Measurements from ENCODE around the gene USP21. TPM values are rescaled to one million over a fixed set of nuclear protein-coding genes. Genes with fewer than 3 reads are reported as not detected.

The USP21 gene
- total RNA-seq, 4 donors from 2014 or later = 12.9 to 53.1 (median 20.6) TPM

- DNase-seq (ENCODE audit: low spot score in 2 of 2) = no peak
- Histone ChIP-seq H3K9me3 (no peaks in the 10 kb centered on the region), H3K4me3 (no peak overlapping the region), H3K27ac (no peak overlapping the region), H3K36me3 (peaks cover 0 to 61% (median 19%) of the 10 kb centered on the region in 3 donors), H3K27me3 (no peaks in the 10 kb centered on the region), H3K4me1 (peaks cover 0 to 45% (median 16%) of the 10 kb centered on the region in 4 donors)
- TF ChIP-seq EP300 (IDR thresholded peaks at IDR 0.05) = no peak
- no peak for TF ChIP-seq CTCF (IDR thresholded peaks at IDR 0.05)
- no peak for TF ChIP-seq POLR2A (IDR thresholded peaks at IDR 0.05)
- WGBS, 2 donors = 90 to 96% methylated on average over 11 of the region's 11 CpGs
These were observed 15.6 kb downstream of the USP21 start for GRCh38 chr1:161174911-161175310.

- peak overlapping the region in 3 of 4 donors; percentile 60 to 97 (median 73) for H3K4me3 ChIP-seq
- 80 to 85% methylated on average over 10 of the region's 10 CpGs for WGBS, 2 donors
- peak overlapping the region in 3 of 4 donors; percentile 85 to 99 (median 94) for H3K27ac ChIP-seq
- no peak for DNase-seq (ENCODE audit: low spot score in 2 of 2)
- no peak for TF ChIP-seq CTCF (IDR thresholded peaks at IDR 0.05)
- TF ChIP-seq EP300 (IDR thresholded peaks at IDR 0.05) = no peak
- TF ChIP-seq POLR2A (IDR thresholded peaks at IDR 0.05) = no peak
- peaks cover 0 to 51% (median 17%) of the 10 kb centered on the region in 3 donors for H3K36me3 ChIP-seq
- H3K9me3 ChIP-seq = no peaks in the 10 kb centered on the region
- peaks cover 0 to 45% (median 16%) of the 10 kb centered on the region in 4 donors for H3K4me1 ChIP-seq
- H3K27me3 ChIP-seq = no peaks in the 10 kb centered on the region
These were observed 16.6 kb downstream of the USP21 start for GRCh38 chr1:161175771-161176453.

GRCh38 chr1:161176468-161177111, 17.3 kb downstream of the USP21 start:
- peaks cover 0 to 50% (median 16%) of the 10 kb centered on the region in 4 donors for H3K4me1 ChIP-seq
- no peaks in the 10 kb centered on the region for H3K9me3 ChIP-seq
- H3K27ac ChIP-seq = peak overlapping the region; percentile 83 to 99 (median 90)
- DNase-seq (ENCODE audit: low spot score in 2 of 2) = no peak
- H3K36me3 ChIP-seq = peaks cover 0 to 45% (median 11%) of the 10 kb centered on the region in 3 donors
- 17 to 20% methylated on average over 17 of the region's 17 CpGs for WGBS, 2 donors
- TF ChIP-seq EP300 (IDR thresholded peaks at IDR 0.05) (no peak), POLR2A (IDR thresholded peaks at IDR 0.05) (no peak), CTCF (IDR thresholded peaks at IDR 0.05) (no peak)
- H3K27me3 ChIP-seq = no peaks in the 10 kb centered on the region
- peak overlapping the region; percentile 60 to 97 (median 66) for H3K4me3 ChIP-seq

- H3K4me1 ChIP-seq = peaks cover 0 to 49% (median 17%) of the 10 kb centered on the region in 4 donors
- peaks cover 0 to 37% (median 5%) of the 10 kb centered on the region in 3 donors for H3K36me3 ChIP-seq
- H3K27ac ChIP-seq = peak within 1 kb of the TSS; percentile 83 to 99 (median 90)
- no peaks in the 10 kb centered on the region for H3K9me3 ChIP-seq
- peak; percentile 87 to 92 for DNase-seq (ENCODE audit: low spot score in 2 of 2)
- WGBS, 2 donors = 5 to 6% methylated on average over 26 to 39 of the region's 50 CpGs
- TF ChIP-seq EP300 (IDR thresholded peaks at IDR 0.05) (peak; percentile 65 to 94), CTCF (IDR thresholded peaks at IDR 0.05) (peak in 1 of 5 experiments; percentile 13), POLR2A (IDR thresholded peaks at IDR 0.05) (peak; percentile 68 to 87)
- peak within 1 kb of the TSS; percentile 60 to 97 (median 66) for H3K4me3 ChIP-seq
- H3K27me3 ChIP-seq = no peaks in the 10 kb centered on the region
These were observed 18.0 kb downstream of the USP21 start, which contains the start of gene B4GALT3 for GRCh38 chr1:161177112-161177935. TSS of gene B4GALT3 (minus strand) at chr1:161177507. CDS start at chr1:161176060, 1,447 bp downstream.
